Left ventricle myocardium inferior (tissue), 1 donor: ENCODE data around the gene PCDH8. TPM values are rescaled to one million over a fixed set of nuclear protein-coding genes. Genes with fewer than 3 reads are reported as not detected.

Source experiments
- DNase-seq: peaks from one replicate; pipeline ENCODE4 v3.0.0-alpha.2; 2020
- H3K27ac ChIP-seq: fragments of 200-600 bp; replicated peaks from 2 replicates; pipeline ENCODE4 v1.8.0; 2021
- H3K27me3 ChIP-seq: fragments of 200-600 bp; 2 replicates; pipeline ENCODE4 v1.8.0; 2021; ENCODE audit warnings: low read depth
- H3K36me3 ChIP-seq: fragments of 200-600 bp; 2 replicates; pipeline ENCODE4 v1.8.0; 2021
- H3K4me1 ChIP-seq: fragments of 200-600 bp; 2 replicates; pipeline ENCODE4 v1.8.0; 2021
- H3K4me3 ChIP-seq: fragments of 200-600 bp; 2 replicates; pipeline ENCODE4 v1.8.0; 2021; ENCODE audit warnings: mild to moderate bottlenecking, moderate library complexity
- H3K9me3 ChIP-seq: fragments of 200-600 bp; replicated peaks from 2 replicates; pipeline ENCODE4 v1.8.0; 2021
- intact Hi-C: fragments of 100-400 bp; cut with micrococcal nuclease; formaldehyde crosslinking; loops from one replicate; pipeline ENCODE4 v1.11.0; 2022
- long read RNA-seq: library from polyadenylated mRNA; unstranded; transcript quantifications from one replicate; pipeline ENCODE4 v2.0.0, GENCODE V29; 2021
- total RNA-seq: library from RNA; stranded (reverse); fragmentation: NEBNext Ultra II Directional; extraction: Animal tissue kit (Norgen Biotek cat#: 25700); gene quantifications from one replicate; pipeline ENCODE4 v1.2.1, GENCODE V29; 2021
- TF ChIP-seq, protein P1 (sequence below): fragments of 200-600 bp; IDR thresholded peaks from 2 replicates; pipeline ENCODE4 v1.8.0; 2021; ENCODE audit warnings: antibody characterized with exemption, mild to moderate bottlenecking, borderline replicate concordance
- donor health status: DM: no; HTN: yes; CAD: no; lungs with severe emphysema.

Gene PCDH8, protein sequence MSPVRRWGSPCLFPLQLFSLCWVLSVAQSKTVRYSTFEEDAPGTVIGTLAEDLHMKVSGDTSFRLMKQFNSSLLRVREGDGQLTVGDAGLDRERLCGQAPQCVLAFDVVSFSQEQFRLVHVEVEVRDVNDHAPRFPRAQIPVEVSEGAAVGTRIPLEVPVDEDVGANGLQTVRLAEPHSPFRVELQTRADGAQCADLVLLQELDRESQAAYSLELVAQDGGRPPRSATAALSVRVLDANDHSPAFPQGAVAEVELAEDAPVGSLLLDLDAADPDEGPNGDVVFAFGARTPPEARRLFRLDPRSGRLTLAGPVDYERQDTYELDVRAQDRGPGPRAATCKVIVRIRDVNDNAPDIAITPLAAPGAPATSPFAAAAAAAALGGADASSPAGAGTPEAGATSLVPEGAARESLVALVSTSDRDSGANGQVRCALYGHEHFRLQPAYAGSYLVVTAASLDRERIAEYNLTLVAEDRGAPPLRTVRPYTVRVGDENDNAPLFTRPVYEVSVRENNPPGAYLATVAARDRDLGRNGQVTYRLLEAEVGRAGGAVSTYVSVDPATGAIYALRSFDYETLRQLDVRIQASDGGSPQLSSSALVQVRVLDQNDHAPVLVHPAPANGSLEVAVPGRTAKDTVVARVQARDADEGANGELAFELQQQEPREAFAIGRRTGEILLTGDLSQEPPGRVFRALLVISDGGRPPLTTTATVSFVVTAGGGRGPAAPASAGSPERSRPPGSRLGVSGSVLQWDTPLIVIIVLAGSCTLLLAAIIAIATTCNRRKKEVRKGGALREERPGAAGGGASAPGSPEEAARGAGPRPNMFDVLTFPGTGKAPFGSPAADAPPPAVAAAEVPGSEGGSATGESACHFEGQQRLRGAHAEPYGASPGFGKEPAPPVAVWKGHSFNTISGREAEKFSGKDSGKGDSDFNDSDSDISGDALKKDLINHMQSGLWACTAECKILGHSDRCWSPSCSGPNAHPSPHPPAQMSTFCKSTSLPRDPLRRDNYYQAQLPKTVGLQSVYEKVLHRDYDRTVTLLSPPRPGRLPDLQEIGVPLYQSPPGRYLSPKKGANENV
- total RNA-seq = not detected
- long read RNA-seq = 0 reads

DNA sequence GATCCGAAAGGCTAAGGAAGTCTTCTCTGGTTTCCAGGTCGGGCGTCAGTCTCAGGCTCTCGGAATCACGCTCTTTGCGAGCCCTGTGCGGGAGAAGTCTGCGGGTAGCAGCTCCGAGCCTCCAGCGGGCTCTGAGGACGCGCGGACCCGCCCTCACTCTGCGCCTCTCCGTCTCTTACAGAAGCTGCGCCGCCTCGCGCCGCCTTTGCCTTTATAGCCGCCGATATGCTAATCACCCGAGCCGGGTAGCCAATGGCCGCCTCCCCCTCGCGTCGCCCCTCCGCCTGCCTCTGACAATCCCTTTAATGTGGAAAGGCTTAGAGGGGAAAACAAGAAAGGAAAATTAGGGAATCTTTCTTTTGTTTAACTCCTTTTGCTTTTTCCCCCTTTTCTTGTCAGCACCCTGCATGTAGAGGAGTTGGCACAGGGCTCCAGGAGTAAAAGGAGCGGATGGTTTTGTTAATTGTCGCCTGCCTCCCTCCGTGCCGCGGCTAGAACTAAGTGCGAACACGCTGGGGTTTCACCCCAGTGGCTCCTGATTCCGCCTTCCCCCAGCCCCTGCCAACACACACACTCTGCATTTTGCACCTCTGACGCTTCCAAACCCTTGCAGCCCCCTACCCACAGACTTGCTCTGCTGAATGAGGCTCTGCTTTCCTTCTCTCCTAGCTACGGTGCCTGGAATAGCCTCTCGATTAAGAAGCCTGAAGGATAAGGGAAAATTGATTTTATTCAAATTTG, at the start of gene PCDH8:
Gene PCDH8, minus strand, starts transcription at position 186 of the 741 bp plus-strand sequence. CDS start 204 bp downstream, outside the sequence.
- no peak within 1 kb of the TSS for H3K27ac ChIP-seq
- H3K36me3 ChIP-seq = no peaks in the 10 kb centered on the region
- peaks cover 82% of the 10 kb centered on the region for H3K27me3 ChIP-seq
- intact Hi-C loops = no loop called here
- TF ChIP-seq, protein P1, sequence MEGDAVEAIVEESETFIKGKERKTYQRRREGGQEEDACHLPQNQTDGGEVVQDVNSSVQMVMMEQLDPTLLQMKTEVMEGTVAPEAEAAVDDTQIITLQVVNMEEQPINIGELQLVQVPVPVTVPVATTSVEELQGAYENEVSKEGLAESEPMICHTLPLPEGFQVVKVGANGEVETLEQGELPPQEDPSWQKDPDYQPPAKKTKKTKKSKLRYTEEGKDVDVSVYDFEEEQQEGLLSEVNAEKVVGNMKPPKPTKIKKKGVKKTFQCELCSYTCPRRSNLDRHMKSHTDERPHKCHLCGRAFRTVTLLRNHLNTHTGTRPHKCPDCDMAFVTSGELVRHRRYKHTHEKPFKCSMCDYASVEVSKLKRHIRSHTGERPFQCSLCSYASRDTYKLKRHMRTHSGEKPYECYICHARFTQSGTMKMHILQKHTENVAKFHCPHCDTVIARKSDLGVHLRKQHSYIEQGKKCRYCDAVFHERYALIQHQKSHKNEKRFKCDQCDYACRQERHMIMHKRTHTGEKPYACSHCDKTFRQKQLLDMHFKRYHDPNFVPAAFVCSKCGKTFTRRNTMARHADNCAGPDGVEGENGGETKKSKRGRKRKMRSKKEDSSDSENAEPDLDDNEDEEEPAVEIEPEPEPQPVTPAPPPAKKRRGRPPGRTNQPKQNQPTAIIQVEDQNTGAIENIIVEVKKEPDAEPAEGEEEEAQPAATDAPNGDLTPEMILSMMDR = no peak
- no peak for DNase-seq
- H3K4me1 ChIP-seq = peaks cover 47% of the 10 kb centered on the region
- no peaks in the 10 kb centered on the region for H3K9me3 ChIP-seq
- H3K4me3 ChIP-seq = no peak within 1 kb of the TSS

DNA sequence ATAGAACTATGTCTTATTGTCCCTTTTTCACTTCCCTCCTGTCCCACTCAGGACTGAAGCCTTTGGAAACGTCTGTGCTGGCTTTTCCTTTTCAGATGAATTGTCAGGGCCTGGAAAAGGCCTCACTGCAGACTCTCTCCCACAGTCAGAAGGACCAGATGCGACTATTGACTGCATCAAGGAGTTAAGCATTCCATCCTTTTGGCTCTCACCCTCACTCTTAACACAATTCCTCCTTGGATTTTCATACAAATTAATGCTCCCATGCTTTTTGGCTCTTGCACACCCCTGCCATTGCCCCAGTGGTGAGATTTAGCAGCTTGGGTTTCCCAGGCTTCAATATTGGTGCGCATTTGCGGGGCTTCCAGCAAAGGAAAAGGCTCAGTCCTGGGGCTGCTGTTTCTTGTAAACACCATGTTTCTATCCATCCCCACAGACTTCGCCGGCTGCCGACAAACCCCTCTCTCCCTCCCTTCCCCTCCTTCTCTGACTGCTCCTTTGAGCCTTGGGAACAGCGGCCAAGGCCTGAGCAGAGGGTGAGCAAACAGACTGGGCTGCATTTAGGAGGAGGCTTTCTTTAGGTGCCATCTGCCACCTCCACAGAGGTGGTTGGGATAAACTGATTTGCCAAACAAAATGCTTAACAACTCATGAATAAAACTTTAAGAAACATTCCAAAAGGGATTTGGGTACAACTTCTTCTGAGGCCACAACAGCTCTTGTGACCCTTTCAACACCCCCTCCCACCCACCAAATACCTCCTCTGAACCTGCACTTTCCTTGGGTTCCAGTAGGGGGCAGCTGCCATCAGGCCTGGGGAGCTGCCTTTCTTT, 48.6 kb upstream of the PCDH8 start:
- H3K27ac ChIP-seq = peak overlapping the region; percentile 36
- peaks cover 32% of the 10 kb centered on the region for H3K27me3 ChIP-seq
- no peaks in the 10 kb centered on the region for H3K9me3 ChIP-seq
- intact Hi-C loops = no loop called here
- no peak overlapping the region for H3K4me3 ChIP-seq
- peak; percentile 23 for DNase-seq
- no peaks in the 10 kb centered on the region for H3K4me1 ChIP-seq
- TF ChIP-seq, protein P1 = peak; percentile 54
- H3K36me3 ChIP-seq = no peaks in the 10 kb centered on the region

DNA sequence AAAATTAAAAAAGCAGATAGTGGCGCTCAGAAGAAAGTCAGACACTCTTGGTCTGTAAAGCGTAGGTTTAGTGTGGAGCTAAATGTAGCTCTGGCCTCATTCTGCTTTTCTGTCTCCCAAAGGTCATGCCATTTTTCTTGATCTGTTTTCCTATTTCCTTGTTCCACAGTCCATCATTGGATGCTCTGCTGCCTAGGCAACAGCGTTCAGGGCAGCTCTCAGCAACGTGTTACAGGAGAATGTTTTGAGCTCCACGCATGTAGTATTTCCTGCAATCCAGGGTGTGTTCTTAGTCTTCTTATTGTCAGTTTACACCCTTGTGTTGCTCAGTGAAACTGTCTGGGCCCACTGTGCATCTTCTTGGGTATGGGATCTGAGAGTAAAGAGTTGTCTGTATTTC, 46.0 kb upstream of the PCDH8 start:
- H3K36me3 ChIP-seq = no peaks in the 10 kb centered on the region
- H3K4me3 ChIP-seq = no peak overlapping the region
- peaks cover 53% of the 10 kb centered on the region for H3K27me3 ChIP-seq
- intact Hi-C loops = no loop called here
- H3K27ac ChIP-seq = no peak overlapping the region
- DNase-seq = no peak
- no peaks in the 10 kb centered on the region for H3K9me3 ChIP-seq
- TF ChIP-seq, protein P1 = no peak
- no peaks in the 10 kb centered on the region for H3K4me1 ChIP-seq

DNA sequence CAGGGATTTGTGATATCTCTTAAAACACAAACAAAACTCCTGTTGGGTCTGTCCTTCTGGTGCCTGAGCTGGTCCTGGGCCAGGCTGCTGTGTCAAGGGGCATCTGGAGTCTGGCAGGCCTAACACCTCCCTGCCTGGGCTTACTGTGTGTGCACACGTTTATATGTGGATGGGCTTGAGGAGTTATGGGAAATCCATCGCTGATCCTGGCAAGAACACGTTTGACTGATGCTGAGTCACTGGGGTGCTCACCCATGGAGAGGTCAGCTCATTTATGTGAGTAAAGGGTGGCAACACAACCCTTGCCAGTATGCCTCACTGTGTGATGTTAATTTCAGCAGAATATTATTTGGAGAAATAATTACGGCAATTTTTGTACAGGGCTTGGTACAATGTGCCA, 44.5 kb upstream of the PCDH8 start:
- TF ChIP-seq, protein P1 = no peak
- H3K4me3 ChIP-seq = no peak overlapping the region
- H3K4me1 ChIP-seq = no peaks in the 10 kb centered on the region
- DNase-seq = no peak
- no peak overlapping the region for H3K27ac ChIP-seq
- H3K27me3 ChIP-seq = peaks cover 61% of the 10 kb centered on the region
- intact Hi-C loops = no loop called here
- no peaks in the 10 kb centered on the region for H3K36me3 ChIP-seq
- no peaks in the 10 kb centered on the region for H3K9me3 ChIP-seq
